DOHH2 (cell line): ENCODE measurements around the gene USP13.

Experiments
- H3F3A ChIP-seq: fragments of 200-600 bp; sonication (generic), shearing (Covaris generic); 2 replicates; pipeline ENCODE4 v1.6.0; 2016; ENCODE audit warnings: antibody characterized with exemption, mild to moderate bottlenecking; ENCODE audit not compliant: control insufficient read depth, insufficient read depth
- H3K27ac ChIP-seq: fragments of 200-600 bp; sonication (generic); 2 replicates; pipeline ENCODE4 v1.5.1; 2014; ENCODE audit warnings: low read depth, mild to moderate bottlenecking, low read length, moderate library complexity
- H3K27me3 ChIP-seq: fragments of 200-600 bp; sonication (generic); 2 replicates; pipeline ENCODE4 v1.6.1; 2014; ENCODE audit warnings: mild to moderate bottlenecking, low read length, mixed read lengths; ENCODE audit not compliant: control insufficient read depth
- H3K36me3 ChIP-seq: fragments of 200-600 bp; sonication (generic); 2 replicates; pipeline ENCODE4 v1.6.1; 2014; ENCODE audit warnings: mild to moderate bottlenecking, low read length, moderate library complexity, mixed read lengths; ENCODE audit not compliant: control insufficient read depth
- H3K4me1 ChIP-seq: fragments of 200-600 bp; sonication (generic); 2 replicates; pipeline ENCODE4 v1.6.1; 2014; ENCODE audit warnings: mild to moderate bottlenecking, low read length, mixed read lengths; ENCODE audit not compliant: control insufficient read depth
- H3K4me2 ChIP-seq: fragments of 200-600 bp; sonication (generic); 2 replicates; pipeline ENCODE4 v1.6.0; 2014; ENCODE audit warnings: mild to moderate bottlenecking, low read length, moderate library complexity
- H3K4me3 ChIP-seq: fragments of 200-600 bp; sonication (generic); 2 replicates; pipeline ENCODE4 v1.5.1; 2014; ENCODE audit warnings: mild to moderate bottlenecking, low read length, mixed read lengths
- H3K79me2 ChIP-seq: fragments of 200-600 bp; sonication (generic); 2 replicates; pipeline ENCODE4 v1.6.1; 2014; ENCODE audit warnings: mild to moderate bottlenecking, low read length, mixed read lengths; ENCODE audit not compliant: control insufficient read depth
- H3K9me2 ChIP-seq: fragments of 200-600 bp; sonication (generic); replicated peaks from 2 replicates; pipeline ENCODE4 v1.6.1; 2014; ENCODE audit warnings: mild to moderate bottlenecking, low read length, mixed read lengths; ENCODE audit not compliant: control insufficient read depth
- H3K9me3 ChIP-seq: fragments of 200-600 bp; sonication (generic); 2 replicates; pipeline ENCODE4 v1.6.1; 2014; ENCODE audit warnings: antibody characterized with exemption, low read length, mixed read lengths; ENCODE audit not compliant: control insufficient read depth, insufficient read depth
- H4K20me1 ChIP-seq: fragments of 200-600 bp; sonication (generic); 2 replicates; pipeline ENCODE4 v1.6.0; 2014; ENCODE audit warnings: low read depth, mild to moderate bottlenecking, antibody characterized with exemption, low read length, moderate library complexity; ENCODE audit not compliant: control insufficient read depth, insufficient read depth
- EZH2phosphoT487 ChIP-seq: fragments of 200-600 bp; sonication (generic); IDR thresholded peaks from 2 replicates; pipeline ENCODE4 v1.6.1; 2017; ENCODE audit warnings: borderline replicate concordance, mild to moderate bottlenecking, antibody characterized with exemption, low read length, moderate library complexity, mixed read lengths
- TF ChIP-seq, protein P1 (sequence below): fragments of 200-600 bp; sonication (generic); IDR thresholded peaks from one replicate; pipeline ENCODE4 v1.5.1; 2014; ENCODE audit warnings: antibody characterized with exemption, mild to moderate bottlenecking, low read depth, low read length; ENCODE audit not compliant: poor library complexity, severe bottlenecking

Gene USP13

DNA sequence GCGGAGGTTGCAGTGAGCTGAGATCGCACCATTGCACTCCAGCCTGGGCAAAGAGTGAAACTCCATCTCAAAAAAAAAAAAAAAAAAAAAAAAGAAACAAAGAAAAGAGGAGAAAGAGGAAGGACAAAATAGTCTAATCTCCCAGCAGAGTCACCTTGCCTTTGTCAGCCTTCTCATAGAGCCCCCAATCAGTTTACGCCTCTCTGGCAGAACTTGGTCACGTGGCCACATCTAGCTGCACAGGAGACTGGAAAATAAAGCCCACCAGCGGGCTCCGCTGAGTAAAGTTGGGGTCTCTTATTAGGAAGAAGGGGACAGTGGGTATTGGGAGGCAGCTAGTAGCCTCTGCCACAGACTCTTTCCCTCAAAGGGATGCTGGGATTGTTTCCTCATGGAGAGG, 41.9 kb downstream of the USP13 start:
- Histone ChIP-seq H3K9me2 (no peaks in the 10 kb centered on the region), H3K4me3 (no peak overlapping the region), H3F3A (no peaks in the 10 kb centered on the region), H3K27me3 (no peaks in the 10 kb centered on the region), H3K4me2 (no peak overlapping the region), H3K9me3 (no peaks in the 10 kb centered on the region), H4K20me1 (no peaks in the 10 kb centered on the region), H3K36me3 (peaks cover 11% of the 10 kb centered on the region), H3K79me2 (peaks cover 9% of the 10 kb centered on the region), H3K27ac (no peak overlapping the region), H3K4me1 (peaks cover 8% of the 10 kb centered on the region; the same call in 1 of the 2 replicates)
- TF ChIP-seq EZH2phosphoT487: no peak
- TF ChIP-seq, protein P1, sequence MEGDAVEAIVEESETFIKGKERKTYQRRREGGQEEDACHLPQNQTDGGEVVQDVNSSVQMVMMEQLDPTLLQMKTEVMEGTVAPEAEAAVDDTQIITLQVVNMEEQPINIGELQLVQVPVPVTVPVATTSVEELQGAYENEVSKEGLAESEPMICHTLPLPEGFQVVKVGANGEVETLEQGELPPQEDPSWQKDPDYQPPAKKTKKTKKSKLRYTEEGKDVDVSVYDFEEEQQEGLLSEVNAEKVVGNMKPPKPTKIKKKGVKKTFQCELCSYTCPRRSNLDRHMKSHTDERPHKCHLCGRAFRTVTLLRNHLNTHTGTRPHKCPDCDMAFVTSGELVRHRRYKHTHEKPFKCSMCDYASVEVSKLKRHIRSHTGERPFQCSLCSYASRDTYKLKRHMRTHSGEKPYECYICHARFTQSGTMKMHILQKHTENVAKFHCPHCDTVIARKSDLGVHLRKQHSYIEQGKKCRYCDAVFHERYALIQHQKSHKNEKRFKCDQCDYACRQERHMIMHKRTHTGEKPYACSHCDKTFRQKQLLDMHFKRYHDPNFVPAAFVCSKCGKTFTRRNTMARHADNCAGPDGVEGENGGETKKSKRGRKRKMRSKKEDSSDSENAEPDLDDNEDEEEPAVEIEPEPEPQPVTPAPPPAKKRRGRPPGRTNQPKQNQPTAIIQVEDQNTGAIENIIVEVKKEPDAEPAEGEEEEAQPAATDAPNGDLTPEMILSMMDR: no peak

DNA sequence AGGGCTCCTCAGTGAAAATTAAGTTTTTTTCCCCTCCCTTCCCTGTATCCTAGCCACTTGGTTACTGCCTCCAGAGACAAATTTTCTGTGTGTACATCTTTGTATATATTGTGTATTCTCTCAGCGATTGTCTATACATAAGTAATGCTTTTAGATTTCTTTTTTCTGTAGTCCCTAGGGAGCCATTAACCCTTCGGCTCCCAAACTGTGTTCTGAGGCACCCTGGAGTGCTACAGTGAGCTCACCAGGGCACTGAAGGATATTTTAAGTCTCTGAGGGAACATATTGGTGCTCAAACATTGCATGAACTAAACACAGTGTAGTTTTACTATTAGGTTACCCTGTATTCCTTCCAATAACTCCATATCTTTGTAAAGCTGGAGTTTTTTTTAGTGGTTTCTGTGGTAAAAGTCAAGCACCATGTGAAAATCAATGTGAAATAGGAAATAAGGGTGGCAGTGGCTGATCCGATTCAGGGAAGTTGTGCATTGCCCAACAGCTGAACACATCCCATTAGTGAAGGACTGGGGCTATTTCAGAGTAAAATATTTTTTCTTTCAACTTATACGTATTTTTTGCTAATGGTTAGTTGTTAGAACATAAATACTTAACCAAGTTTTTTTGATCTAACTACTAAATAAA, 43.0 kb downstream of the USP13 start:
- Histone ChIP-seq H4K20me1 (no peaks in the 10 kb centered on the region), H3K79me2 (peaks cover 9% of the 10 kb centered on the region), H3F3A (no peaks in the 10 kb centered on the region), H3K4me1 (peaks cover 8% of the 10 kb centered on the region; the same call in 1 of the 2 replicates), H3K9me2 (no peaks in the 10 kb centered on the region), H3K9me3 (no peaks in the 10 kb centered on the region), H3K4me3 (no peak overlapping the region), H3K4me2 (no peak overlapping the region), H3K36me3 (peaks cover 13% of the 10 kb centered on the region), H3K27me3 (no peaks in the 10 kb centered on the region), H3K27ac (no peak overlapping the region)
- no peak for TF ChIP-seq EZH2phosphoT487
- TF ChIP-seq, protein P1: no peak

DNA sequence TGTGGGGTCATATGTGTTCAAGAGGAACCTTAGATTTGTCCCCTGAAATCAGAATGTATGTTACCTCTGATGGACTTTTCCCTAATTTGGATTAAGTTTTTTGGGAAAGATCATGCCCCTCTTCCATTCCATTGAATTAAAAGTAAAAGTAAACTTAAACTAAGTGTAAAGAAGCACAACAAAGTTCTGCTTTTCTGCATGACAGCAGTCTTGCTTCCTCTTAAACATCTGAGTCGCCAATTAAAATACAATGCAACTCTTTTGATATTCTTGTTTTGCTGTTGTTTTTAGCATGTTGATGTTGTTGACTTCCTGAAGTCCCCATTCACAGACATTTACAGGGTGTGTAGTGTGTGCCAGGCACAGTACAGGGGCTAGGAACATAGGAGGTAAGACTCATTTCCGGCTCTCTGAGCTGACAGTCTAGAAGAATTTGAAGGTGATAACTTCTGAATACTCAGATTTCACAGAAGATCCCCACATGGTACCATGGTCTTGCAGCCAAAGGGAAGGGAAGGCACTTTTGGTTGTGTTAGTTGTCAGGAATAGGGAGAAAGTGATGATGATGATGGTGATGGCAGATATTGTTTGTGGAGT, 45.0 kb downstream of the USP13 start:
- no peaks in the 10 kb centered on the region for H4K20me1 ChIP-seq
- H3K9me3 ChIP-seq: no peaks in the 10 kb centered on the region
- no peak overlapping the region for H3K4me2 ChIP-seq
- H3K79me2 ChIP-seq: peaks cover 9% of the 10 kb centered on the region
- H3K9me2 ChIP-seq: no peaks in the 10 kb centered on the region
- no peaks in the 10 kb centered on the region for H3F3A ChIP-seq
- no peak overlapping the region for H3K27ac ChIP-seq
- peaks cover 8% of the 10 kb centered on the region; the same call in 1 of the 2 replicates for H3K4me1 ChIP-seq
- H3K4me3 ChIP-seq: no peak overlapping the region
- no peaks in the 10 kb centered on the region for H3K27me3 ChIP-seq
- peaks cover 9% of the 10 kb centered on the region; the same call in 1 of the 2 replicates for H3K36me3 ChIP-seq
- TF ChIP-seq EZH2phosphoT487: no peak
- TF ChIP-seq, protein P1: no peak
